Measurements from ENCODE around the gene WDR74. TPM values are rescaled to one million over a fixed set of nuclear protein-coding genes. Genes with fewer than 3 reads are reported as not detected.

Gene WDR74
- total RNA-seq, 6 experiments from 2014 or later: 17.6 to 30.6 (median 24.3) TPM

DNA sequence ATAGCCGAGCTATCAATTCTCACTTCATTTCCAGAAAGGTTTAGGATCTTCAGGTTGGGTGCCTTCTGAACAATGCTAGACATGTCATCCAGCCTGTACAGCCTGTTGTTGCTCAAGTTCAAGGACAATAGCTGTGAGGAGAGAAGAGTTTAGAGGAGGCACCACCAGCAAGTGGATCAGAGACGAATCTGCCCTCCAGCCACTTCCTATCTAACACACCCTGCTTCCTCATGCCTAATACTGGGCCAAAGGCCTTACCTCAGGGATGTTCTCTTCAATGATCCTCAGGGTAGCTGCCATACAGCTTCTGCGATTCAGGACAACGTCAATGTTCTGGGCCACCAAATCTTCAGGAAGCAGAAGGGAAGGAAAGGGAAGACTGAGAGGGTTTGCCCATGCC is 38.3 kb downstream of the WDR74 start:
- 85% methylated on average over 4 of the region's 4 CpGs for WGBS (ENCODE audit: insufficient coverage, low coverage, low lambda C conversion rate, missing lambda C conversion rate)
- no peak for TF ChIP-seq POLR2A (IDR thresholded peaks at IDR 0.05)
- TF ChIP-seq, protein P1, sequence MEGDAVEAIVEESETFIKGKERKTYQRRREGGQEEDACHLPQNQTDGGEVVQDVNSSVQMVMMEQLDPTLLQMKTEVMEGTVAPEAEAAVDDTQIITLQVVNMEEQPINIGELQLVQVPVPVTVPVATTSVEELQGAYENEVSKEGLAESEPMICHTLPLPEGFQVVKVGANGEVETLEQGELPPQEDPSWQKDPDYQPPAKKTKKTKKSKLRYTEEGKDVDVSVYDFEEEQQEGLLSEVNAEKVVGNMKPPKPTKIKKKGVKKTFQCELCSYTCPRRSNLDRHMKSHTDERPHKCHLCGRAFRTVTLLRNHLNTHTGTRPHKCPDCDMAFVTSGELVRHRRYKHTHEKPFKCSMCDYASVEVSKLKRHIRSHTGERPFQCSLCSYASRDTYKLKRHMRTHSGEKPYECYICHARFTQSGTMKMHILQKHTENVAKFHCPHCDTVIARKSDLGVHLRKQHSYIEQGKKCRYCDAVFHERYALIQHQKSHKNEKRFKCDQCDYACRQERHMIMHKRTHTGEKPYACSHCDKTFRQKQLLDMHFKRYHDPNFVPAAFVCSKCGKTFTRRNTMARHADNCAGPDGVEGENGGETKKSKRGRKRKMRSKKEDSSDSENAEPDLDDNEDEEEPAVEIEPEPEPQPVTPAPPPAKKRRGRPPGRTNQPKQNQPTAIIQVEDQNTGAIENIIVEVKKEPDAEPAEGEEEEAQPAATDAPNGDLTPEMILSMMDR (IDR thresholded peaks at IDR 0.05): no peak
- DNase-seq: no peak
- Histone ChIP-seq H3K27me3 (no peaks in the 10 kb centered on the region), H3K36me3 (peaks cover 7 to 77% (median 47%) of the 10 kb centered on the region in 4 donors), H3K27ac (no peak overlapping the region), H3K4me1 (peaks cover 0 to 11% (median 0%) of the 10 kb centered on the region in 4 donors), H3K4me3 (no peak overlapping the region), H3K9me3 (no peaks in the 10 kb centered on the region)
- intact Hi-C loops (cut with DNase I): no loop called here
- no peak for ATAC-seq

DNA sequence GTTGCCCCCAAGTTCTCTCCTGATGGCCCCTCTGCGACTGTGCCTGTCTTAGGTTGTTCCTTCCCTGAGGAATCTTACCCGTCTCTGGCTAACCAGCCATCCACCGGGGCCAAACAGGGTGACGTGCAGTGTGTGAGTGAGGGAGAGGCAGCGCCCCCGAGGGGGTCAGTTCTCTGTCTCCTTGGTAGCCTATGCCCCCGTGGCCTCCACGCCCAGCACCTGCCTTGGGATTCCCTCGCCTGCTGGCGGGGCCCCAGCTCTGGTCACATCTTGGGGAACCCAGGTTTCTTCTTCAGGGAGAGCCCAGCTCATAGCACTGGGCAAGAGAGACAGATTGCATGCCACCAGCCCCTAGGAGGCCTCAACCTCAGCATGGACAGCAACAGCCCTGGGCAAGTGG is 39.9 kb downstream of the WDR74 start:
- no peak for TF ChIP-seq POLR2A (IDR thresholded peaks at IDR 0.05)
- TF ChIP-seq, protein P1 (IDR thresholded peaks at IDR 0.05): no peak
- 80% methylated on average over 1 of the region's 10 CpGs for WGBS (ENCODE audit: insufficient coverage, low coverage, low lambda C conversion rate, missing lambda C conversion rate)
- no peaks in the 10 kb centered on the region for H3K9me3 ChIP-seq
- no peak overlapping the region for H3K4me3 ChIP-seq
- peak in 1 of 4 donors; percentile 15 for ATAC-seq
- H3K36me3 ChIP-seq: peaks cover 11 to 93% (median 57%) of the 10 kb centered on the region in 4 donors
- intact Hi-C loops (cut with DNase I): no loop called here
- DNase-seq: no peak
- no peaks in the 10 kb centered on the region for H3K27me3 ChIP-seq
- H3K27ac ChIP-seq: no peak overlapping the region
- H3K4me1 ChIP-seq: peaks cover 0 to 6% (median 0%) of the 10 kb centered on the region in 4 donors

DNA sequence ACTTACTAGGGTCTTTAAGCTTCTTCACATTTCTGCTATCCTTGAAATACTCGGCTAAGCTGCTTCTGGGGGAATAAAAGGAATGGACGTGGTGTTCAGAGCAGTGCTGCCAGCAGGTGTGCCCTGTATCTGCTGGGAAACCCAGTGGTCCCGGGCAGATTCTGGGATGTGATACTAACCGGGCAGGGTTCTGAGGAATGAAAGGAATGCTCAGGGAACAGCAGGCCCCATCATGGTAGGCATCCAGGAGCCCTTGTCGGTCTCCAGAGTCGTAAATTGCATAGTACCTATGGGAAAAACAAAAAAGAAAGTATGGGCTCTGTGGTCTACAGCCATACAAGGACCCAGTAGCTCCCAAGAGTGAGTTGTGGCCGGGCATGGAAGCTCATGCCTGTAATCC is 43.1 kb downstream of the WDR74 start:
- H3K27me3 ChIP-seq: no peaks in the 10 kb centered on the region
- peaks cover 0 to 6% (median 2%) of the 10 kb centered on the region in 4 donors for H3K4me1 ChIP-seq
- no peak overlapping the region for H3K27ac ChIP-seq
- WGBS (ENCODE audit: insufficient coverage, low coverage, low lambda C conversion rate, missing lambda C conversion rate): 90% methylated on average over 6 of the region's 7 CpGs
- H3K9me3 ChIP-seq: no peaks in the 10 kb centered on the region
- H3K36me3 ChIP-seq: peaks cover 12 to 88% (median 56%) of the 10 kb centered on the region in 4 donors
- DNase-seq (no peak), ATAC-seq (no peak)
- no peak for TF ChIP-seq POLR2A (IDR thresholded peaks at IDR 0.05)
- TF ChIP-seq, protein P1 (IDR thresholded peaks at IDR 0.05): no peak
- intact Hi-C loops (cut with DNase I): no loop called here
- no peak overlapping the region for H3K4me3 ChIP-seq

DNA sequence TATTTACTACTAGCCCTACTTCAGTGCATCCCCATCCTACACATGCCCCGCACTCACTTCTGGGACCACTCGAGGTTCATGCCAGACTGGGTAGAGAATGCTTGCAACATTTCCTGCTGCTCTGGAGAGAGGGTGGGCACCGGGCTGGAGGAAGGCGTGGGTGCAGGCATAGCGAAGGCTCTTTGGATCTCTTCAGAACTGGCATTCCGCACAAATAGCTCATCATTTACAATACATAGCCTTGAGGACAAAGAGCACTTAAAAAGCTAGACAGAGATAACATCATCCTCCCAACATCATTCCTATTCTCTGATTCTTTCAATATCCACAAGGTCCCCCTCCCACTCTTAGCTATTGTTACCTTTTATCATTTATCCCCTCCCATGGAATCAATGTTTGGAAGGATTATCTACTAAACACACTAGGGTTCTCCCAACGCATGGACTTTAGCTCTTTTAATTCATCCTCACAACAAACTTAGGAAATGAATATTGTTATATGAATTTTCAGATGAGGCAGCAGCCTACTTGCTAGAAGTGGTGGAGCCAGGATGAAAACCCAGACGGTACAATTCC is 45.1 kb downstream of the WDR74 start:
- H3K36me3 ChIP-seq: peaks cover 12 to 77% (median 38%) of the 10 kb centered on the region in 4 donors
- intact Hi-C loops (cut with DNase I): no loop called here
- no peaks in the 10 kb centered on the region for H3K9me3 ChIP-seq
- no peak overlapping the region for H3K4me3 ChIP-seq
- TF ChIP-seq POLR2A (IDR thresholded peaks at IDR 0.05): no peak
- TF ChIP-seq, protein P1 (IDR thresholded peaks at IDR 0.05): no peak
- H3K4me1 ChIP-seq: peaks cover 0 to 17% (median 7%) of the 10 kb centered on the region in 4 donors
- DNase-seq (no peak), ATAC-seq (no peak)
- no peaks in the 10 kb centered on the region for H3K27me3 ChIP-seq
- WGBS (ENCODE audit: insufficient coverage, low coverage, low lambda C conversion rate, missing lambda C conversion rate): 91% methylated on average over 8 of the region's 8 CpGs
- no peak overlapping the region for H3K27ac ChIP-seq
